HL-60 (cell line): ENCODE results near the gene N4BP2L2.

Source experiments
- DNase-seq, 2 experiments: peaks; one replicate each; pipeline ENCODE4 v3.0.0-alpha.2; 2010 to 2020; ENCODE audit warnings: low read depth in 1 of 2, low spot score in 1 of 2
- H3K27ac ChIP-seq: fragments of 250-450 bp; sonication (Bioruptor Pico); replicated peaks from 2 replicates; pipeline ENCODE4 v1.5.1; 2020; ENCODE audit warnings: mild to moderate bottlenecking, moderate library complexity
- H3K27me3 ChIP-seq: fragments of 250-450 bp; sonication (Bioruptor Pico); 2 replicates; pipeline ENCODE4 v1.5.1; 2021; ENCODE audit warnings: mild to moderate bottlenecking, moderate library complexity; ENCODE audit not compliant: insufficient read depth, poor library complexity, severe bottlenecking
- H3K4me3 ChIP-seq: replicated peaks from 2 replicates; pipeline ENCODE4 v1.5.1; 2011; ENCODE audit warnings: mild to moderate bottlenecking, control low read depth, low read length; ENCODE audit not compliant: insufficient read depth
- CTCF ChIP-seq: IDR thresholded peaks from one replicate; pipeline ENCODE4 v1.5.1; 2011; ENCODE audit warnings: low read length, control low read depth, inconsistent platforms; ENCODE audit not compliant: insufficient read depth
- GABPA ChIP-seq: IDR thresholded peaks from 2 replicates; pipeline ENCODE4 v1.6.1; 2012; ENCODE audit warnings: low read depth
- POLR2AphosphoS5 ChIP-seq: IDR thresholded peaks from 2 replicates; pipeline ENCODE4 v1.6.1; 2012; ENCODE audit warnings: low read depth
- REST ChIP-seq: IDR thresholded peaks from 2 replicates; pipeline ENCODE4 v1.6.1; 2012; ENCODE audit warnings: low read depth; ENCODE audit not compliant: insufficient replicate concordance
- SPI1 ChIP-seq: IDR thresholded peaks from 2 replicates; pipeline ENCODE4 v1.6.1; 2012; ENCODE audit warnings: low read depth, mild to moderate bottlenecking, borderline replicate concordance

N4BP2L2 gene

GRCh38 chr13:32429433-32429909 is 109.1 kb downstream of the N4BP2L2 start:
- H3K27me3 ChIP-seq: no peaks in the 10 kb centered on the region
- no peak overlapping the region for H3K4me3 ChIP-seq
- no peak for TF ChIP-seq GABPA
- TF ChIP-seq CTCF: no peak
- TF ChIP-seq REST: no peak
- no peak for TF ChIP-seq POLR2AphosphoS5
- TF ChIP-seq SPI1: no peak
- no peak overlapping the region; the same call in 1 of the 2 replicates for H3K27ac ChIP-seq
- no peak for DNase-seq

- TF ChIP-seq SPI1 (no peak), REST (no peak), GABPA (no peak), POLR2AphosphoS5 (no peak)
- DNase-seq: peak in 1 of 2 experiments; percentile 52
- Histone ChIP-seq H3K27me3 (no peaks in the 10 kb centered on the region), H3K4me3 (peak overlapping the region; percentile 70), H3K27ac (peak overlapping the region; percentile 68)
Observed at GRCh38 chr13:32428581-32429432, 109.8 kb downstream of the N4BP2L2 start.

GRCh38 chr13:32427852-32428580 is 110.6 kb downstream of the N4BP2L2 start, which contains the start of gene N4BP2L1:
Gene N4BP2L1, minus strand, starts transcription at chr13:32428130. Its CDS starts 48 bp downstream, at chr13:32428082.
- peak; percentile 45; the same call in 1 of the 2 replicates for TF ChIP-seq POLR2AphosphoS5
- no peak for TF ChIP-seq GABPA
- no peak for TF ChIP-seq REST
- TF ChIP-seq SPI1: peak; percentile 2; the same call in 1 of the 2 replicates
- DNase-seq: peak; percentile 43 to 55
- H3K27me3 ChIP-seq: no peaks in the 10 kb centered on the region
- peak within 1 kb of the TSS; percentile 68 for H3K27ac ChIP-seq
- peak within 1 kb of the TSS; percentile 70 for H3K4me3 ChIP-seq
